KMS-11 (cell line): ENCODE measurements around the gene RASGEF1B.

ENCODE experiments used
- H2AFZ ChIP-seq: fragments of 200-600 bp; sonication (generic); 2 replicates; pipeline ENCODE4 v1.6.1; 2016; ENCODE audit warnings: antibody characterized with exemption, mixed run types, low read depth
- H3K27ac ChIP-seq: fragments of 200-600 bp; sonication (generic); 2 replicates; pipeline ENCODE4 v1.6.1; 2016; ENCODE audit warnings: mild to moderate bottlenecking, mixed run types
- H3K27me3 ChIP-seq: fragments of 200-600 bp; sonication (generic); 2 replicates; pipeline ENCODE4 v1.6.1; 2017; ENCODE audit warnings: mild to moderate bottlenecking, low read depth, mixed run types, moderate library complexity; ENCODE audit not compliant: insufficient read depth
- H3K36me3 ChIP-seq: fragments of 200-600 bp; sonication (generic); 2 replicates; pipeline ENCODE4 v1.6.1; 2017; ENCODE audit warnings: mild to moderate bottlenecking, mixed run types; ENCODE audit not compliant: insufficient read depth
- H3K4me1 ChIP-seq: fragments of 200-600 bp; sonication (generic); 2 replicates; pipeline ENCODE4 v1.6.1; 2016; ENCODE audit warnings: mild to moderate bottlenecking, low read depth, mixed run types; ENCODE audit not compliant: poor library complexity, severe bottlenecking
- H3K4me2 ChIP-seq: fragments of 200-600 bp; sonication (generic); 2 replicates; pipeline ENCODE4 v1.7.0; 2016; ENCODE audit warnings: mild to moderate bottlenecking, mixed run types
- H3K4me3 ChIP-seq: fragments of 200-600 bp; sonication (generic); IDR thresholded peaks from 2 replicates; pipeline ENCODE4 v1.6.1; 2017; ENCODE audit warnings: low read depth, low read length, mixed read lengths; ENCODE audit not compliant: insufficient read depth
- H3K79me2 ChIP-seq: fragments of 200-600 bp; sonication (generic); 2 replicates; pipeline ENCODE4 v1.6.1; 2016; ENCODE audit warnings: low read depth, mixed run types; ENCODE audit not compliant: insufficient read depth
- H3K9ac ChIP-seq: fragments of 200-600 bp; sonication (generic); 2 replicates; pipeline ENCODE4 v1.6.1; 2016; ENCODE audit warnings: mild to moderate bottlenecking, mixed run types
- H4K20me1 ChIP-seq: fragments of 200-600 bp; sonication (generic); 2 replicates; pipeline ENCODE4 v1.6.1; 2016; ENCODE audit warnings: mild to moderate bottlenecking, mixed run types; ENCODE audit not compliant: insufficient read depth
- CTCF ChIP-seq: fragments of 200-600 bp; sonication (generic); conservative IDR thresholded peaks from 2 replicates; pipeline ENCODE4 v1.6.1; 2017; ENCODE audit warnings: low read depth, mild to moderate bottlenecking, antibody characterized with exemption, low read length, moderate library complexity, mixed read lengths

Gene RASGEF1B

GRCh38 chr4:81498046-81498445 is 26.3 kb upstream of the RASGEF1B start:
- Histone ChIP-seq H3K4me1 (peaks cover 44% of the 10 kb centered on the region), H3K4me3 (no peak overlapping the region)

GRCh38 chr4:81495345-81495744 is 23.6 kb upstream of the RASGEF1B start:
- Histone ChIP-seq H2AFZ (no peak overlapping the region), H3K27me3 (no peaks in the 10 kb centered on the region), H3K4me2 (peak overlapping the region; percentile 5; the same call in 1 of the 2 replicates), H3K27ac (no peak overlapping the region), H4K20me1 (no peaks in the 10 kb centered on the region), H3K9ac (no peak overlapping the region), H3K4me1 (peaks cover 70% of the 10 kb centered on the region), H3K4me3 (no peak overlapping the region), H3K79me2 (no peaks in the 10 kb centered on the region), H3K36me3 (no peaks in the 10 kb centered on the region)
- no peak for TF ChIP-seq CTCF

More at GRCh38 chr4:81498046-81498445, 26.3 kb upstream of the RASGEF1B start:
- H3K4me2 ChIP-seq: no peak overlapping the region
- no peak overlapping the region for H3K27ac ChIP-seq
- no peak overlapping the region for H2AFZ ChIP-seq
- H3K36me3 ChIP-seq: no peaks in the 10 kb centered on the region
- no peaks in the 10 kb centered on the region for H3K79me2 ChIP-seq
- no peaks in the 10 kb centered on the region for H4K20me1 ChIP-seq
- no peak overlapping the region for H3K9ac ChIP-seq
- no peaks in the 10 kb centered on the region for H3K27me3 ChIP-seq
- TF ChIP-seq CTCF: no peak

- no peak overlapping the region for H3K4me3 ChIP-seq
- H3K36me3 ChIP-seq: no peaks in the 10 kb centered on the region
- H3K4me2 ChIP-seq: peak overlapping the region; percentile 75
- H3K27me3 ChIP-seq: no peaks in the 10 kb centered on the region
- H3K79me2 ChIP-seq: no peaks in the 10 kb centered on the region
- H3K27ac ChIP-seq: peak overlapping the region; percentile 18; the same call in 1 of the 2 replicates
- no peak for TF ChIP-seq CTCF
- no peak overlapping the region for H3K9ac ChIP-seq
- no peak overlapping the region for H2AFZ ChIP-seq
- peaks cover 70% of the 10 kb centered on the region for H3K4me1 ChIP-seq
- H4K20me1 ChIP-seq: no peaks in the 10 kb centered on the region
Measured at GRCh38 chr4:81494031-81494431, 22.3 kb upstream of the RASGEF1B start.

GRCh38 chr4:81492606-81493230 is 21.0 kb upstream of the RASGEF1B start:
- Histone ChIP-seq H3K36me3 (no peaks in the 10 kb centered on the region), H3K4me1 (peaks cover 70% of the 10 kb centered on the region), H2AFZ (no peak overlapping the region), H3K9ac (no peak overlapping the region), H3K27me3 (no peaks in the 10 kb centered on the region), H3K27ac (peak overlapping the region; percentile 40), H3K79me2 (no peaks in the 10 kb centered on the region), H3K4me3 (no peak overlapping the region), H4K20me1 (no peaks in the 10 kb centered on the region), H3K4me2 (peak overlapping the region; percentile 75; the same call in 1 of the 2 replicates)
- TF ChIP-seq CTCF: no peak
